Mononuclear cell (primary cell): ENCODE measurements around the gene GPR62. TPM values are rescaled to one million over a fixed set of nuclear protein-coding genes. Genes with fewer than 3 reads are reported as not detected.

Experiments used
- H3K27me3 ChIP-seq: 2 replicates; pipeline ENCODE4 v1.6.0; 2011; ENCODE audit warnings: low read length, control low read depth; ENCODE audit not compliant: insufficient read depth
- H3K4me1 ChIP-seq: 2 replicates; pipeline ENCODE4 v1.5.1; 2011; ENCODE audit warnings: mild to moderate bottlenecking, low read length, control low read depth; ENCODE audit not compliant: insufficient read depth
- H3K4me3 ChIP-seq: 2 replicates; pipeline ENCODE4 v1.5.1; 2011; ENCODE audit warnings: mild to moderate bottlenecking, low read length, moderate library complexity
- H3K9me3 ChIP-seq: 2 replicates; pipeline ENCODE4 v1.5.1; 2011; ENCODE audit warnings: low read depth, mild to moderate bottlenecking, control low read depth, low read length
- total RNA-seq: library from RNA; depleted of rRNA; stranded (reverse); fragments of >200 nt; gene quantifications from one replicate; pipeline ENCODE4 v1.2.3, GENCODE V29; 2012

The GPR62 gene
- total RNA-seq, 1 donor: 0.10 TPM

- no peaks in the 10 kb centered on the region for H3K9me3 ChIP-seq
- H3K27me3 ChIP-seq: no peaks in the 10 kb centered on the region
- H3K4me3 ChIP-seq: no peak overlapping the region
- H3K4me1 ChIP-seq: peaks cover under 1% of the 10 kb centered on the region
Observed at GRCh38 chr3:51934991-51935885, 19.9 kb upstream of the GPR62 start.

GRCh38 chr3:51935886-51936755, 19.1 kb upstream of the GPR62 start:
- Histone ChIP-seq H3K27me3 (no peaks in the 10 kb centered on the region), H3K4me3 (no peak overlapping the region), H3K9me3 (no peaks in the 10 kb centered on the region), H3K4me1 (peaks cover 9% of the 10 kb centered on the region)

- no peak overlapping the region for H3K4me3 ChIP-seq
Observed at GRCh38 chr3:51937014-51937413, 18.2 kb upstream of the GPR62 start.

GRCh38 chr3:51937611-51938450, 17.4 kb upstream of the GPR62 start:
- no peak overlapping the region for H3K4me3 ChIP-seq
- H3K27me3 ChIP-seq: no peaks in the 10 kb centered on the region
- no peaks in the 10 kb centered on the region for H3K9me3 ChIP-seq
- peaks cover 22% of the 10 kb centered on the region for H3K4me1 ChIP-seq

More at GRCh38 chr3:51937014-51937413, 18.2 kb upstream of the GPR62 start:
- peaks cover 15% of the 10 kb centered on the region for H3K4me1 ChIP-seq
- H3K27me3 ChIP-seq: no peaks in the 10 kb centered on the region
- H3K9me3 ChIP-seq: no peaks in the 10 kb centered on the region

GRCh38 chr3:51938780-51939425, 16.3 kb upstream of the GPR62 start:
- no peaks in the 10 kb centered on the region for H3K9me3 ChIP-seq
- no peak overlapping the region for H3K4me3 ChIP-seq
- H3K27me3 ChIP-seq: no peaks in the 10 kb centered on the region
- peaks cover 27% of the 10 kb centered on the region for H3K4me1 ChIP-seq

- H3K4me3 ChIP-seq: peak overlapping the region; percentile 73
- H3K27me3 ChIP-seq: no peaks in the 10 kb centered on the region
- H3K4me1 ChIP-seq: peaks cover 27% of the 10 kb centered on the region
- H3K9me3 ChIP-seq: no peaks in the 10 kb centered on the region
Observed at GRCh38 chr3:51940648-51941462, 14.3 kb upstream of the GPR62 start.

GRCh38 chr3:51941463-51941797, 13.8 kb upstream of the GPR62 start:
- no peaks in the 10 kb centered on the region for H3K9me3 ChIP-seq
- peaks cover 27% of the 10 kb centered on the region for H3K4me1 ChIP-seq
- peak overlapping the region; percentile 73 for H3K4me3 ChIP-seq
- H3K27me3 ChIP-seq: no peaks in the 10 kb centered on the region

- peaks cover 27% of the 10 kb centered on the region for H3K4me1 ChIP-seq
- H3K4me3 ChIP-seq: peak within 1 kb of the TSS; percentile 73
- H3K27me3 ChIP-seq: no peaks in the 10 kb centered on the region
- H3K9me3 ChIP-seq: no peaks in the 10 kb centered on the region
Observed at GRCh38 chr3:51941798-51942602, 13.2 kb upstream of the GPR62 start, which contains the start of the genes PARP3 and RRP9. TSS of gene PARP3 (plus strand) at chr3:51942363. CDS start at chr3:51943356, 993 bp downstream. TSS of gene RRP9 (minus strand) at chr3:51941904. CDS start at chr3:51941867, 37 bp downstream.

- no peaks in the 10 kb centered on the region for H3K9me3 ChIP-seq
- H3K4me1 ChIP-seq: peaks cover 27% of the 10 kb centered on the region
- H3K4me3 ChIP-seq: peak overlapping the region; percentile 52
- no peaks in the 10 kb centered on the region for H3K27me3 ChIP-seq
Observed at GRCh38 chr3:51942603-51943450, 12.4 kb upstream of the GPR62 start.

GRCh38 chr3:51943451-51944391, 11.5 kb upstream of the GPR62 start:
- peaks cover 27% of the 10 kb centered on the region for H3K4me1 ChIP-seq
- H3K9me3 ChIP-seq: no peaks in the 10 kb centered on the region
- H3K4me3 ChIP-seq: no peak overlapping the region
- no peaks in the 10 kb centered on the region for H3K27me3 ChIP-seq

GRCh38 chr3:51944451-51945021, 10.6 kb upstream of the GPR62 start:
- Histone ChIP-seq H3K4me3 (no peak overlapping the region), H3K4me1 (peaks cover 27% of the 10 kb centered on the region), H3K9me3 (no peaks in the 10 kb centered on the region), H3K27me3 (no peaks in the 10 kb centered on the region)
